Activated naive CD4-positive, alpha-beta T cell treated with anti-CD3 and anti-CD28 coated beads, Interleukin-2, amount 50 U/mL, for 16 hours (primary cell): ENCODE data around the gene DKKL1.

ENCODE experiments used
- DNase-seq: peaks from one replicate; pipeline ENCODE4 v3.0.0-alpha.2; 2020

The DKKL1 gene

DNA sequence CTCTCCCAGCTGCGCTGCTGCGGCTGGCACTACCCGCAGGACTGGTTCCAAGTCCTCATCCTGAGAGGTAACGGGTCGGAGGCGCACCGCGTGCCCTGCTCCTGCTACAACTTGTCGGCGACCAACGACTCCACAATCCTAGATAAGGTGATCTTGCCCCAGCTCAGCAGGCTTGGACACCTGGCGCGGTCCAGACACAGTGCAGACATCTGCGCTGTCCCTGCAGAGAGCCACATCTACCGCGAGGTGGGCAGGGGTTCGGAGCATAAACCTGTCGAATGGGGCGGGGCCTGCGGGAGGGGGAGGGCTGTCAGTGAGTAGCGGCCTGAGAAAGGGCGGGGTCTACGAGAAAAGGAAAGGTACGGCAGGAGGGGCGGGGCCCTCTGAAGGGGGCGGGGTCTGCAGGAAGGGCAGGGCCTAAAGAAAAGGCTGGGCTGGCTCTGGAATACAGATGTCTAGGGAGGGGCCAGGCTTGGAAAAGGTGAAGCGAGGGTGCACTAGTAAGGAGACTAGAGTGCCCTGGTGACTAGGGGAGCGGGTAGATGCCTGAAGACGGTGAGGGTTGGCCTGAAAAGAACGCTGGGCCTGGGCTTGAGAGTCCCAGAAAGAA lies 24.9 kb upstream of the DKKL1 start:
- DNase-seq: no peak

DNA sequence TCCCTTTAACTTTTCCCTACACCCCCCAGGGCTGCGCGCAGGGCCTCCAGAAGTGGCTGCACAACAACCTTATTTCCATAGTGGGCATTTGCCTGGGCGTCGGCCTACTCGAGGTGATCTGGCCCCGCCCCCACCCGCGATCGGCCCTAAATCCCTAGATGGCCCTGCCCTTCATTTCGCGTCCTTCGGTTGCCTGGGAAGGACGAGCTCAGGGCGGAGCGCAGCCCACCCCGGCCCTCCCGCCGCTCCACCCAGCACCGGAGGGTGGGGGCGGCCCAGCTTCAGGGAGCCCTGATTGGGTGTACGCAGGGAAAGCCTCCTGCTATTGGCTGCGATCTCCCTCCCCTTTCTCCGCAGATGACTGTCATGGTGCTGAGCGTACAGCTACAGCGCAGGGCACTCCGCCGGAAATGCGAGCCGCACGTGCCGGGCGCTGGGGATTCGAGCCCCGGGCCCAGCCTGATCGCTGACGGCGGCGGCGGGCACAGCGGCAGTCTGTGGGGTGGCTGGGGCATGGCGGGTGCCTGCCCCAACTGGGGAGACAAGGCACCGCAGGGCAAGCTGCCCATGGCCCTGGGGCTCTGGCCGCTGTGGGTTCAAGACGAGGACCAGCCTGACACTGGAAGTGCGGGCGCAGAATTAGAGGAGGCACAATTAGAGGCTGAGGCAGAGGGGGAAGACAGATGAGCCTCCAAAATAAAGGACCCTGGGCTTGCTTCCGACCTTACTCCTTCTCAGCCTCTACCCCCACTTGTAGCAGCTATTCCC lies 24.2 kb upstream of the DKKL1 start:
- no peak for DNase-seq

DNA sequence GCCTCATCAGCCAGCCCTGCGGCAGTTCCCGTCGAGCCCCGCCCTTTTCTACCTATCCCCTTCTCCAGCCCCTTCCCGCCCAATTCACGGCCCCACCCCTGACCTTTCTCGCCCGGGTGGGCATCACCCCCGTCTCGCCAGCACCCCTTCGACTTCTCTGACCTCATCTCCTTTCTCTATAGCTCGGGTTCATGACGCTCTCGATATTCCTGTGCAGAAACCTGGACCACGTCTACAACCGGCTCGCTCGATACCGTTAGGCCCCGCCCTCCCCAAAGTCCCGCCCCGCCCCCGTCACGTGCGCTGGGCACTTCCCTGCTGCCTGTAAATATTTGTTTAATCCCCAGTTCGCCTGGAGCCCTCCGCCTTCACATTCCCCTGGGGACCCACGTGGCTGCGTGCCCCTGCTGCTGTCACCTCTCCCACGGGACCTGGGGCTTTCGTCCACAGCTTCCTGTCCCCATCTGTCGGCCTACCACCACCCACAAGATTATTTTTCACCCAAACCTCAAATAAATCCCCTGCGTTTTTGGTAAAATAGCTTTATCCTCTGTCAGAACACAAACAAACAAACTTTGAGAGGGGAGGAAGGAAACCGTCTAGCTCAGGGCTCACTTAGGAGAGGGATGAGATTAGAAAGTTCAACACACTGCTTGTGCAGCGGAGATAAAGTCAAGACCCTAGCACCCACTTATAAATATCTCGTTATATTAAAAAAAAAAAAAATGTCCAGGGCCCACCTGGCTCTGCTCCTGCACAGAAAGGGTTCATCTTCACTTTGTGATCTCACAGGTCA lies 23.4 kb upstream of the DKKL1 start:
- no peak for DNase-seq

DNA sequence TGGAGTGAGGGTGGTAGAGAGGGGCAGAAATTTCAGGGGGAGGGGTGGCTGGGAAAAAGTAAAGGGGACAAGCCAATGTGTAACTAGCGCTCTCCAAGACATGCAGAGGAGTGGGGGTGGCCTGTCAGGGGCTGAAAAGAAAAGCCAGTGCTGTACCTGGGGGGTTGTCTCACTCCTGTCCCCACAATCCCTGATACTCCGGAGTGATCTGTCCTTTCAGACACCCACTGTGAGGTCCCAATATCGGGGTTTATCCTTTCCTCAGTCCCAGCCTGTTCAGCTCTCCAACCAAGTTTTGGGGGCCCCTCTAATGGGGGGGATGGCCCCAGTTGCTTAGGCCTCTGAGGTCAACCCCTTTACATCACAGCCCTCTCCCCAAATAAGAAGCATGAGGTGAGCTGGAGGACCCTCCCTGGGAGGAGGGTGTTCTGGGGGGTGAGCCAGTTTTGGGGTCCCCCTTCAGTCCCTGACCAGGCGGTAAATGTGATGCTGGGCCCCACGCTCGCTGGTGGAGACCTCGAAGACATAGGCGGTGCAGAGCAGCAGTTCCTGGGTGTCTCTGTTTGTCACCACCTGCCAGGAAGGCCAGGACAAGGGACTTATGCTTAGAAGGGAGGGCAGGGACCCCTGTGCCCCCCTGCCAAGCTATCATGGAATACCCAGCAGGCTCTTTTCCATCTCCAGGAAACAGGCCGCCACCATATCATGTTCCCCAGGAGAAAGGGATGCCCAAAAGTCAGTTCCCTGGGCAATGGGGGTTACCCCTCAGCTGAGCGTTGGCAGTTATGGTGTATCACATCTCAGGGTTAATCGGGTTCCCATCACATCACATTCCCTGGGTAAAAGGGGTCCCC lies 22.6 kb upstream of the DKKL1 start:
- DNase-seq: no peak

GRCh38 chr19:49342291-49342721 lies 21.4 kb upstream of the DKKL1 start:
- no peak for DNase-seq

DNA sequence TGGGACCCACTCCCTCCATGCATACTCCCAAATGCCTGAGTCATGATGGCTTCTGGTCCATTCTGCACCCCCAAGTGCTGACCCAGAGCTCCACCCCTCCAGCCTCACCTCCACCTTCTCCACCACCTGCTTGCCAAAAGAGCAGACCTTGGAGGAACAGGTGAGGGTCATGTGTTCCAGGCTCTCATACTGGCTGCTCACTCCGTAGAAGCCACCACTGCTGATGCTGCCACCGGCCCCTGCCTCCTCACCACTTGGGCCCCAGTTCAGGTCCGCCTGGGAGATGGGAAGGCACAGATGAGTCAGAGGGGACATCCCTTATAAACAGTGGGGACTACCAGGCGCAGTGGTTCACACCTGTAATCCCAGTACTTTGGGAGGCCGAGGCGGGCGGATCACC lies 20.6 kb upstream of the DKKL1 start:
- DNase-seq: no peak

DNA sequence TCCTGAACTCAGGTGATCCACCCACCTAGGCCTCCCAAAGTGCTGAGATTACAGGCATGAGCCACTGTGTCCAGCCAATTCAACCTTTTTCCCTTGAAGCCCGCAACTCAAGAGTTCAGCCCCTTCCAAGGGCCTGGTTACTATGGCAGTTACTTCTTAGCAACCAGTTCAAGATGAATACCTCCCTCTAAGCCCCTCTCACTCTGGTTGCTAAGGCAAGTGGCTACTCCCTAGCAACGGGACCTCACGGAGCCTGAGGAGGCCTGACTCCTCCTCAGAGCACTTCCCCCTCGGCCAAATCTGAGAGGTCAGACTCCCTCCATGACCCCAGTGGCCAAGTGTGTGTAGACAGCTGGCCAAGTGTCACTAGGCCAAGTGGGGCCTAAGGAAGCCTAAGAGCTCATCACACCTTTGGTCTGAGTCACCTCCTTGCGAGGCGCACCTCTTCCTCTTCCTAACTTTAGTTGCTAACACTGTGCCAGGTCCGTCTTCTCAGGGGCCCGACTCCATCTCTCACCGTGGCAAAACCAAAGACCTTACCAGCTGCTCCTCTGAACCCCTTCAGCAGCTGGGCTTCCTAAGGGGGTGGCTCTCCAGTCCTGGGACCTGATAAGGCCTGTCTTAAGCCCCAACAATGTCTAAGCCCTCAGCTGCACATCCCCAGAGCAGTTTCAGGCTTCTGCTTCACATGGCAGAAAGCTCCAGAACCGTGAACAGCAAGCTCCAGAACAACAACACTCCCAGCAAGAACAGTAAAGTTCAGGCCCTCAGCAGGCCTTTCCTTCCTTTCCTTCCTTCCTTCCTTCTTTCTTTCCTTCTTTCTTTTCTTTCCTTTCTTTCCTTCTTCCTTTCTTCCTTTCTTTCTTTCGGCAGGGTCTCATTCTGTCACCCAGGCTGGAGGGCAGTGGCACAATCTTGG lies 18.9 kb upstream of the DKKL1 start:
- DNase-seq: no peak

GRCh38 chr19:49347191-49347590 lies 16.5 kb upstream of the DKKL1 start:
- DNase-seq: no peak

- DNase-seq: no peak
These were observed 15.8 kb upstream of the DKKL1 start for GRCh38 chr19:49347835-49348234.

DNA sequence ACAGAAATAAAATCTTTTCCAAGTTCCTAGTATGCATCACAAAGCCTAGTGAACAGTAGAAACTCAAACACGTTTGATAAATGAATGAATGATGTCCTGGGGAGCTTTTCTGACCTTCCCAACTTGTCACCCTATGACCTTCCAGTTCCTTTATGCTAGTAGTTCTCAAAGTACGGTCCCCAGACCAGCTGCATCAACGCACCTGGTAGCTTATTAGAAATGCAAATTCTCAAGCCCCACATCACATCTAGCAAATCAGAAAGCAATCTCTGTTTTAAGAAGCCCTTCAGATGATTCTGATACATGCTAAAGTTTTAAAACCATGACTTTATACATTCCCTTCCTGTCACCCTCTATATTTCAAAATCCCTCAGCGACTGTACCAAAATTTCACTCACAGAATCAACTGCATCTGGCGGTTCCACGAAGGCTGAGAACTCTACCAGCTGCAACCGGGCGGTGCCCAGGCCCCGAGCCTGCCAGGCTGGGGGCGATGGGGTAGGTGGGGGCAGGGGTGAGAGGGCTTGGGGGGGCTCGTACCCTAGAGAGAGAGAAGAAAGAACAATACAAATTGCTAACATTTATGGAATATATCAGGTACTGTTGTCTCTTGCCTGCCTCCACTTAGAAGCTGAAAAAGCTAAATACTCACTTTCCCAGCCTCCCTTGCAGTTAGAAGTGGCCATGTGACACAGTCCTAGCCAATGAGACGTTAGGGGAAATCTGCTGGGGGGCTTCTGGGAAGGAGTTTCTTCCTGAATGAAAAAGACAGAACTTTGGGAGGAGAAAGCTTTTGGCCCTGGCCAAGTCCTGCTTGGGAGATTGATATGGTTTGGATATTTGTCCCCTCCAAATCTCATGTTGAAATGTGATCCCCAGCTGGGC lies 15.1 kb upstream of the DKKL1 start:
- no peak for DNase-seq

GRCh38 chr19:49349567-49349966 lies 14.1 kb upstream of the DKKL1 start:
- DNase-seq: no peak

DNA sequence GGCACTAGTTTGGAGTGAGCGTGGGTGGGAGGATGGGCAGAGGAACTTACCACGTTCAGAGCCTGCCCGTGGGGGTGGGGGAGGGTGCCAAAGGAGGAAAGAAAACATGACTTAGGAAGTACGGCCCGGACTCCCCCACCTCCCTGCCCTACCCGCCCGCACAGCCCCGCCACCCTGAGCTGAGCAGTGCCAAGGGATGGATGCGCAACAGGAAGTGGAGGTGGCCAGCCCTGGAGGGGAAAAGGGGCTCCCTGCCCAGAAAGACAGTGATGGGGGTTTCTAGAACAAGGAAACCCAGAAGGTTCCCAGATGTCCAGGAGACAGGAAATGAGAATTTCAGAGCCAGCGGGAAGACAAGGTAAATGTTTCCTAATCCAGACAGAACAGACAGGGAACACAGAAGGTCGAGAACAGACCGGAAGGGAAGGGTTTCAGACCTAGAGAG lies 7.7 kb upstream of the DKKL1 start:
- no peak for DNase-seq

DNA sequence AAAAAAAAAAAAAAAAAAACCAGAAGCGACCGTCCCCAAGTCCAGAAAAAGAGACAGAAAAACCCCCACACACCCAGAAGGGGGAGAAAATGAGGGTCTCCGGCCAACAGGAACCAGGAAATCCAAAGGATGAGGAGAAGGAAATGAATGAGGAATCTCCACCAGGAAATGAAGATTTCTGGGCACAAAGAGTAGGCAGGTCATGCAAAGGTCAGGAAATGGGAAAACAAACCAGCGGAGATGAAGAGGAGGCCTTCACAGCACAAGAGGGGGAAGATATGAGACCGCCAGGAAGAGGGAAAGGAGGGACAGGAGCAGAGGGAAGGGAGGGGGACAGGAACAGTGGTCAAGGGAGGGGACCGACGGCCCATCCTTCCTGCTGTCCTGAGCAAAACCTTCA lies 7.3 kb upstream of the DKKL1 start:
- DNase-seq: no peak

DNA sequence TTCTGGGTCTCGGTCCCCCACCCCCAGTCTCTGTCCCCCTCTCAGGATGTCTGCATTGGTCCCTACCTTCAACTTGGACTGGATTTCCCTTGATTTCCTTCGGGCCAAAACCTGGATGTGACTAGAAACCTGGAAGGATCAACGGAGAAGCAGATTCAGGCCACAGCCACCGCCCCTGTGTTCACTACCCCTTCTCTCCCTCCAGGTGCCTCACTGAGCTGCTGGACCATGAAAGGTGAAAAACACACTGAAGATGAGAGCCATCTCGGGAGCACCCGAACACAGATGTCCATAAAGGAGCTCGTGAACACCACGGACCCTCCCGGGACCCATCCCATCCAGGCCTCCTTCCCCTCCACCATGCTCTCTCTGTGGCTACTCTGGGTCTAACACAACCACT lies 6.5 kb upstream of the DKKL1 start:
- no peak for DNase-seq

DNA sequence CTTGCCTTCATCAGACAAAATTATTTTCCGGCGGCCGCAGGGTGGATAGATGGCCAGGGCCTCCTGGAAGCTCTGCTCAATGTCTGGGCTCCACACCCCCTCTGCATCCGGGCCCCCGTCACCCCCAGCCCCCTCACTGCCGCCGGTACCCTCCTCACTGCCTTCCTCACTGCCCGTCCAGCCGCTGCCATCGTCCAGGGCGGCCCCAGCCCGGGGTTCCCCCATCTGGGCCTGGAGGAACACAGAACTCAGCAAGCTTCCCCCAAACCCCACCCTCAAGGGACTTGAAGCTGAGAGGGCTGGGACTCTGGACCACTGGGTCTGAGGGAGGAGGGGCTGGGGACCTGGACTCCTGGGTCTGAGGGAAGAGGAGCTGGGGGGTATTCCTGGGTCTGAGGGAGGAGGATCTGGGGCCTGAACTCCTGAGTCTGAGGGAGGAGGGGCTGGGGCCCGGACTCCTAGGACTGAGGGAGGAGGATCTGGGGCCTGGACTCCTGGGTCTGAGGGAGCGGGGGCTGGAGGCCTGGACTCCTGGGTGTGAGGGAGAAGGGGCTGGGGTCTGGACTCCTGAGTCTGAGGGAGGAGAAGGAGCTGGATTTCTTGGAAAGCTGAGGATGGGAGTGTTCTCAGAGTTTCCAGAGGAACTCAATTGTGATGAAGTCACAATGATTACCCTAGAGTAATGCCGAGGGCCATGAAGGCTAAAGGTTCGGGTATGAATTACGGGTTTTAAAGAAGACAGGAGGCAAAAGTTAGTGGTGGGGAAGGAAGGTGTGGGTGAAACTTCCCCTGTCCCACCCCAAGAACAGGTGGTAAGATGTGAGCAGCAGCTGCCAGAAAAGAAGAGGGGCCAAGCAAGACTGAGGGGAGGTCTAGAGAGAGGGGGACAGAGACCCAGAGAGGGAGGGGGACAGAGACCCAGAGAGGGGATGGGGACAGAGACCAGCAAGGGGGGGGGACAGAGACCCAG lies 3.5 kb upstream of the DKKL1 start:
- DNase-seq: no peak

GRCh38 chr19:49361438-49362047 lies 2.1 kb upstream of the DKKL1 start:
- no peak for DNase-seq

DNA sequence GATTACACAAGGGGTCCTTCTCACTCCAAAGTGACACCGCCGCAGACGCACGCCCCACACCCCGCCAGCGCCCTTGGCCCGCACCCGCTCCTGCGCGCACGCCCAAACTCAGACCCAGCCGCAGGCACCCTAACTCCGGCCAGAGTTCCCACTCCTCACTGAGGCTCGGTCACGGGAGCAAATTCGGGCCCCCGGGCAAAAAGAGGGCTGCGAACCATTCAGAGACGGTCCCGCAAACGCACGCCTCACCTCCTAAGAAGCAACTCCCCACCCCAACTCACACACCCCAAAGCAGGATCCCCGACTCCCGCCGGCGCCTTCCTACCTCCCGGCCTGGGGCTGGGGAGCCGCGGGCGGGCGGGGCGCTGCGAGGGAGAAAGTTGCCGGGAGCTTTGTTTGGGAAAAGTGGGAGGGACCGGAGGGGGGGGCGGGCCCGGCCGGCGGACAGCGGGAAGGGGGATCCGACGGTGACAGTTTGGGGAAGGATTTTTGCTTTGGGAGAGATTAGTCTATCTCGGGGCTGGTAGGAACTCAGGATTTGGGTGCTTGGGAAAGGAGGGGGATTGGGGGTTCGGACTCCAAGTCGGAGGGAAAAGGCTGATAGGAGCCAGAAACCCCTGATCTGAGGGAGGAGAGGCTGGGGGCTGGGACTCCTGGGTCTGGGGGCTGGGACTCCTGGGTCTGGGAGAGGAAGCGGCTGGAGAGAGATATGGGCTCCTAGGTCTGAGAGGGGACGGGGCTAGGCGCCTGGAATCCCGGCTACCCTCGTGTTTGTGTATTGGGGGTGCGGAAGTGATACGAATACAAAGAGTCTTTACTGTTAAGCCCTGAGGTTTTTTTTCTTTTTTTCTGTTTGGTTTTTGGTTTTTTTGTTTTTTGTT lies 1.4 kb upstream of the DKKL1 start, which contains the start of gene TEAD2:
Gene TEAD2 (minus strand): TSS at position 369 of the 881 bp plus-strand sequence. CDS start 2,341 bp downstream, outside the sequence.
- DNase-seq: peak; percentile 24

- no peak for DNase-seq
These were observed 779 bp upstream of the DKKL1 start for GRCh38 chr19:49362929-49363267.
